Measurements from ENCODE around the gene MTG2. TPM values are rescaled to one million over a fixed set of nuclear protein-coding genes. Genes with fewer than 3 reads are reported as not detected.
A peak's percentile ranks its signal among the peaks of the same experiment; 100 is the strongest.

The MTG2 gene
- total and polyA plus RNA-seq, 2 experiments from 2014 or later, result 11.3 to 11.7 TPM

GRCh38 chr20:62136283-62137091 lies 46.3 kb upstream of the MTG2 start:
- peak; percentile 85 for DNase-seq (ENCODE audit: low spot score)
- Histone ChIP-seq H2AFZ (no peak overlapping the region), H3K27me3 (ENCODE audit: insufficient read depth) (no peaks in the 10 kb centered on the region), H3K36me3 (ENCODE audit: insufficient read depth) (peaks cover 55% of the 10 kb centered on the region), H3K79me2 (replicated peaks; ENCODE audit: insufficient read depth) (peaks cover 29% of the 10 kb centered on the region), H3K9me2 (ENCODE audit: insufficient read depth) (no peaks in the 10 kb centered on the region), H4K20me1 (replicated peaks; ENCODE audit: insufficient read depth) (peaks cover 52% of the 10 kb centered on the region), H3K27ac (ENCODE audit: low read depth) (no peak overlapping the region), H3K4me3 (no peak overlapping the region), H3K4me1 (ENCODE audit: insufficient read depth) (no peaks in the 10 kb centered on the region), H3K4me2 (no peak overlapping the region), H3F3A (replicated peaks; ENCODE audit: low read depth) (peaks cover 35% of the 10 kb centered on the region)
- H3K36me3 Mint-ChIP-seq (ENCODE audit: low read depth), result peaks cover 94% of the 10 kb centered on the region
- no peak; the same call in 1 of the 2 replicates for TF ChIP-seq POLR2AphosphoS5 (IDR thresholded peaks at IDR 0.05; ENCODE audit: low read depth)
- no peak for TF ChIP-seq JUNB (IDR thresholded peaks at IDR 0.05; ENCODE audit: unreplicated experiment)
- TF ChIP-seq ZNF331 (CRISPR knock-in tag; IDR thresholded peaks at IDR 0.05; ENCODE audit: low read depth), result no peak
- TF ChIP-seq, protein P1, sequence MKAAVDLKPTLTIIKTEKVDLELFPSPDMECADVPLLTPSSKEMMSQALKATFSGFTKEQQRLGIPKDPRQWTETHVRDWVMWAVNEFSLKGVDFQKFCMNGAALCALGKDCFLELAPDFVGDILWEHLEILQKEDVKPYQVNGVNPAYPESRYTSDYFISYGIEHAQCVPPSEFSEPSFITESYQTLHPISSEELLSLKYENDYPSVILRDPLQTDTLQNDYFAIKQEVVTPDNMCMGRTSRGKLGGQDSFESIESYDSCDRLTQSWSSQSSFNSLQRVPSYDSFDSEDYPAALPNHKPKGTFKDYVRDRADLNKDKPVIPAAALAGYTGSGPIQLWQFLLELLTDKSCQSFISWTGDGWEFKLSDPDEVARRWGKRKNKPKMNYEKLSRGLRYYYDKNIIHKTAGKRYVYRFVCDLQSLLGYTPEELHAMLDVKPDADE (IDR thresholded peaks at IDR 0.05), result no peak
- TF ChIP-seq CREB1 (CRISPR knock-in tag; IDR thresholded peaks at IDR 0.05; ENCODE audit: low read depth), result no peak
- peak; percentile 81 to 97 for TF ChIP-seq CTCF (conservative IDR thresholded peaks at IDR 0.05; ENCODE audit: low read depth in 2 of 2)
- no peak for TF ChIP-seq REST (IDR thresholded peaks at IDR 0.05; ENCODE audit: unreplicated experiment)
- TF ChIP-seq, protein P2, sequence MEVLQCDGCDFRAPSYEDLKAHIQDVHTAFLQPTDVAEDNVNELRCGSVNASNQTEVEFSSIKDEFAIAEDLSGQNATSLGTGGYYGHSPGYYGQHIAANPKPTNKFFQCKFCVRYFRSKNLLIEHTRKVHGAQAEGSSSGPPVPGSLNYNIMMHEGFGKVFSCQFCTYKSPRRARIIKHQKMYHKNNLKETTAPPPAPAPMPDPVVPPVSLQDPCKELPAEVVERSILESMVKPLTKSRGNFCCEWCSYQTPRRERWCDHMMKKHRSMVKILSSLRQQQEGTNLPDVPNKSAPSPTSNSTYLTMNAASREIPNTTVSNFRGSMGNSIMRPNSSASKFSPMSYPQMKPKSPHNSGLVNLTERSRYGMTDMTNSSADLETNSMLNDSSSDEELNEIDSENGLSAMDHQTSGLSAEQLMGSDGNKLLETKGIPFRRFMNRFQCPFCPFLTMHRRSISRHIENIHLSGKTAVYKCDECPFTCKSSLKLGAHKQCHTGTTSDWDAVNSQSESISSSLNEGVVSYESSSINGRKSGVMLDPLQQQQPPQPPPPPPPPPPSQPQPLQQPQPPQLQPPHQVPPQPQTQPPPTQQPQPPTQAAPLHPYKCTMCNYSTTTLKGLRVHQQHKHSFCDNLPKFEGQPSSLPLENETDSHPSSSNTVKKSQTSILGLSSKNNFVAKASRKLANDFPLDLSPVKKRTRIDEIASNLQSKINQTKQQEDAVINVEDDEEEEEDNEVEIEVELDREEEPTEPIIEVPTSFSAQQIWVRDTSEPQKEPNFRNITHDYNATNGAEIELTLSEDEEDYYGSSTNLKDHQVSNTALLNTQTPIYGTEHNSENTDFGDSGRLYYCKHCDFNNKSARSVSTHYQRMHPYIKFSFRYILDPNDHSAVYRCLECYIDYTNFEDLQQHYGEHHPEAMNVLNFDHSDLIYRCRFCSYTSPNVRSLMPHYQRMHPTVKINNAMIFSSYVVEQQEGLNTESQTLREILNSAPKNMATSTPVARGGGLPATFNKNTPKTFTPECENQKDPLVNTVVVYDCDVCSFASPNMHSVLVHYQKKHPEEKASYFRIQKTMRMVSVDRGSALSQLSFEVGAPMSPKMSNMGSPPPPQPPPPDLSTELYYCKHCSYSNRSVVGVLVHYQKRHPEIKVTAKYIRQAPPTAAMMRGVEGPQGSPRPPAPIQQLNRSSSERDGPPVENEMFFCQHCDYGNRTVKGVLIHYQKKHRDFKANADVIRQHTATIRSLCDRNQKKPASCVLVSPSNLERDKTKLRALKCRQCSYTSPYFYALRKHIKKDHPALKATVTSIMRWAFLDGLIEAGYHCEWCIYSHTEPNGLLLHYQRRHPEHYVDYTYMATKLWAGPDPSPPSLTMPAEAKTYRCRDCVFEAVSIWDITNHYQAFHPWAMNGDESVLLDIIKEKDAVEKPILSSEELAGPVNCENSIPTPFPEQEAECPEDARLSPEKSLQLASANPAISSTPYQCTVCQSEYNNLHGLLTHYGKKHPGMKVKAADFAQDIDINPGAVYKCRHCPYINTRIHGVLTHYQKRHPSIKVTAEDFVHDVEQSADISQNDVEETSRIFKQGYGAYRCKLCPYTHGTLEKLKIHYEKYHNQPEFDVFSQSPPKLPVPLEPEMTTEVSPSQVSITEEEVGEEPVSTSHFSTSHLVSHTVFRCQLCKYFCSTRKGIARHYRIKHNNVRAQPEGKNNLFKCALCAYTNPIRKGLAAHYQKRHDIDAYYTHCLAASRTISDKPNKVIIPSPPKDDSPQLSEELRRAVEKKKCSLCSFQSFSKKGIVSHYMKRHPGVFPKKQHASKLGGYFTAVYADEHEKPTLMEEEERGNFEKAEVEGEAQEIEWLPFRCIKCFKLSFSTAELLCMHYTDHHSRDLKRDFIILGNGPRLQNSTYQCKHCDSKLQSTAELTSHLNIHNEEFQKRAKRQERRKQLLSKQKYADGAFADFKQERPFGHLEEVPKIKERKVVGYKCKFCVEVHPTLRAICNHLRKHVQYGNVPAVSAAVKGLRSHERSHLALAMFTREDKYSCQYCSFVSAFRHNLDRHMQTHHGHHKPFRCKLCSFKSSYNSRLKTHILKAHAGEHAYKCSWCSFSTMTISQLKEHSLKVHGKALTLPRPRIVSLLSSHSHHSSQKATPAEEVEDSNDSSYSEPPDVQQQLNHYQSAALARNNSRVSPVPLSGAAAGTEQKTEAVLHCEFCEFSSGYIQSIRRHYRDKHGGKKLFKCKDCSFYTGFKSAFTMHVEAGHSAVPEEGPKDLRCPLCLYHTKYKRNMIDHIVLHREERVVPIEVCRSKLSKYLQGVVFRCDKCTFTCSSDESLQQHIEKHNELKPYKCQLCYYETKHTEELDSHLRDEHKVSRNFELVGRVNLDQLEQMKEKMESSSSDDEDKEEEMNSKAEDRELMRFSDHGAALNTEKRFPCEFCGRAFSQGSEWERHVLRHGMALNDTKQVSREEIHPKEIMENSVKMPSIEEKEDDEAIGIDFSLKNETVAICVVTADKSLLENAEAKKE (CRISPR knock-in tag; IDR thresholded peaks at IDR 0.05), result no peak
- peak; percentile 74 for ATAC-seq
- H3K27me3 Mint-ChIP-seq (ENCODE audit: insufficient read depth, low read depth, poor library complexity), result peaks cover 10% of the 10 kb centered on the region
- H3K4me1 Mint-ChIP-seq, result peaks cover 8% of the 10 kb centered on the region
- no peak overlapping the region; the same call in 1 of the 2 replicates for H3K27ac Mint-ChIP-seq
- no peak overlapping the region for H3K4me3 Mint-ChIP-seq
- H3K9me3 Mint-ChIP-seq, result no peaks in the 10 kb centered on the region; the same call in 2 of the 3 replicates

Data from GM23338 (cell line).